ELF-1 (cell line): ENCODE results near the gene MFAP3L.
A peak's percentile ranks its signal among the peaks of the same experiment; 100 is the strongest.

Experiments
- DNase-seq: peaks from one replicate; pipeline ENCODE4 v3.0.0-alpha.2; 2016; ENCODE audit warnings: low read depth, low spot score

MFAP3L gene

GRCh38 chr4:170022211-170022610 lies 4.0 kb downstream of the MFAP3L start:
- no peak for DNase-seq

- no peak for DNase-seq
Measured at GRCh38 chr4:170017252-170017651, 8.9 kb downstream of the MFAP3L start.

- no peak for DNase-seq
Measured at GRCh38 chr4:170015285-170015684, 10.9 kb downstream of the MFAP3L start.

- no peak for DNase-seq
Measured at GRCh38 chr4:170014359-170015011, 11.7 kb downstream of the MFAP3L start.

- DNase-seq, result no peak
Measured at GRCh38 chr4:170012629-170012958, 13.6 kb downstream of the MFAP3L start.

- no peak for DNase-seq
Measured at GRCh38 chr4:170011921-170012628, 14.1 kb downstream of the MFAP3L start.

GRCh38 chr4:170009291-170009690 lies 16.9 kb downstream of the MFAP3L start:
- no peak for DNase-seq

GRCh38 chr4:170008801-170009200 lies 17.4 kb downstream of the MFAP3L start:
- DNase-seq, result no peak

GRCh38 chr4:170008371-170008770 lies 17.8 kb downstream of the MFAP3L start:
- DNase-seq, result no peak

- no peak for DNase-seq
Measured at GRCh38 chr4:170007113-170007512, 19.1 kb downstream of the MFAP3L start.

- DNase-seq, result no peak
Measured at GRCh38 chr4:170005472-170005871, 20.7 kb downstream of the MFAP3L start.

- no peak for DNase-seq
Measured at GRCh38 chr4:170004651-170005295, 21.4 kb downstream of the MFAP3L start.

- DNase-seq, result no peak
Measured at GRCh38 chr4:170003071-170004070, 22.8 kb downstream of the MFAP3L start.

- peak; percentile 15 for DNase-seq
Measured at GRCh38 chr4:170001745-170002267, 24.4 kb downstream of the MFAP3L start.

- DNase-seq, result no peak
Measured at GRCh38 chr4:170001011-170001744, 25.0 kb downstream of the MFAP3L start.

GRCh38 chr4:169999923-170000322 lies 26.3 kb downstream of the MFAP3L start:
- DNase-seq, result no peak

GRCh38 chr4:169998981-169999380 lies 27.2 kb downstream of the MFAP3L start:
- no peak for DNase-seq

- no peak for DNase-seq
Measured at GRCh38 chr4:169996379-169997240, 29.6 kb downstream of the MFAP3L start.

GRCh38 chr4:169993531-169993930 lies 32.7 kb downstream of the MFAP3L start:
- DNase-seq, result peak; percentile 7

GRCh38 chr4:169988252-169988651 lies 37.9 kb downstream of the MFAP3L start:
- no peak for DNase-seq
